Gastroesophageal sphincter (tissue), 3 donors: Measurements from ENCODE around the gene SLC5A7.

Experiments
- EP300 ChIP-seq: sonication (generic); formaldehyde crosslinking; IDR thresholded peaks from one replicate; pipeline ENCODE4 v1.6.1; 2017; ENCODE audit warnings: antibody characterized with exemption, mild to moderate bottlenecking
- TF ChIP-seq, protein P1 (sequence below), 4 experiments: fragments of 200-600 bp in 2 of 4; fragments of 450-650 bp in 2 of 4; sonication (generic) in 1 of 4; IDR thresholded peaks; one replicate each; pipeline ENCODE4 v1.5.1; 2017 to 2019; ENCODE audit warnings: antibody characterized with exemption in 4 of 4, mild to moderate bottlenecking in 2 of 4, moderate library complexity in 2 of 4

DNA sequence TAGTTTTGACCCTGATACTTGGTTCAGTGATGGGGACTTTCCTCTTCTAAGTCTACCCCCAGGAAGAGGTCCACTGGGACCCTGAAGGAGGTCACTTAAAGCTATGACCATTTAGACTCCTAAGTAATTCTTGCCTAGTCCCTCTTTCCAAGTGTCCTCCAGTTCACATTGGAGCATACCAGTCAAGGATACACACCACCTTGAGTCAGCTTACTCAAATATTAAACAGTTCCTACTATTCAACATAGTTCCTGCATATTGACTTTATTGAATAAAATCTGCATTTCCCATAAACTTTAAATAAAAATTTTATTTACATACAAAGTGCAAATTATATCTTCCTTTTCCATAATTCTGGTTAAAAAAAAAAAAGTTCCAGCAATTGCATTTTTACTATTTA, 36.3 kb downstream of the SLC5A7 start:
- TF ChIP-seq, protein P1, sequence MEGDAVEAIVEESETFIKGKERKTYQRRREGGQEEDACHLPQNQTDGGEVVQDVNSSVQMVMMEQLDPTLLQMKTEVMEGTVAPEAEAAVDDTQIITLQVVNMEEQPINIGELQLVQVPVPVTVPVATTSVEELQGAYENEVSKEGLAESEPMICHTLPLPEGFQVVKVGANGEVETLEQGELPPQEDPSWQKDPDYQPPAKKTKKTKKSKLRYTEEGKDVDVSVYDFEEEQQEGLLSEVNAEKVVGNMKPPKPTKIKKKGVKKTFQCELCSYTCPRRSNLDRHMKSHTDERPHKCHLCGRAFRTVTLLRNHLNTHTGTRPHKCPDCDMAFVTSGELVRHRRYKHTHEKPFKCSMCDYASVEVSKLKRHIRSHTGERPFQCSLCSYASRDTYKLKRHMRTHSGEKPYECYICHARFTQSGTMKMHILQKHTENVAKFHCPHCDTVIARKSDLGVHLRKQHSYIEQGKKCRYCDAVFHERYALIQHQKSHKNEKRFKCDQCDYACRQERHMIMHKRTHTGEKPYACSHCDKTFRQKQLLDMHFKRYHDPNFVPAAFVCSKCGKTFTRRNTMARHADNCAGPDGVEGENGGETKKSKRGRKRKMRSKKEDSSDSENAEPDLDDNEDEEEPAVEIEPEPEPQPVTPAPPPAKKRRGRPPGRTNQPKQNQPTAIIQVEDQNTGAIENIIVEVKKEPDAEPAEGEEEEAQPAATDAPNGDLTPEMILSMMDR (IDR thresholded peaks at IDR 0.05) = no peak
- no peak for TF ChIP-seq EP300
